ENCODE results near the gene WDFY3.

The WDFY3 gene

DNA sequence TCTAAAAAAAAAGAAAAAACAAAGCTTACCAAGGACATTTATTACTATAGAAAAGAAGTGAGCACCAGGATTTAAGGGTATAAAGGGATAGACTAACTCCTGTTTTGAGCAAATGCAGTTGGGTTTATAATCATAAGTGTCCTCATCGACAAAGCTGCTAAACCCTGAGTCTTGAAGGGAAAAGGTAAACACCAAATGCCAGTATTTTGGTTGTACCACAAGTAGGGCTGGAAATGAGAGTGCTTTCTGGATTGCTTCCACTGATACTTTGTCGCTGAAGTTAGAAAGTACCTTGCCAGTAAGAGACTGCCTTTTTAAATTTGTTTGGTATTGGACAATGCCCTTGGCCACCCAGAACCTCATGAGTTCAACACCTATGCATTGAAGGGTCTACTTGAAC, 53.7 kb downstream of the WDFY3 start:
- no peak for DNase-seq (ENCODE audit: low read depth)

- no peak for DNase-seq (ENCODE audit: low read depth)
Observed at GRCh38 chr4:84908876-84909275, 57.6 kb downstream of the WDFY3 start.

- DNase-seq (ENCODE audit: low read depth): no peak
Observed at GRCh38 chr4:84907145-84907544, 59.3 kb downstream of the WDFY3 start.

DNA sequence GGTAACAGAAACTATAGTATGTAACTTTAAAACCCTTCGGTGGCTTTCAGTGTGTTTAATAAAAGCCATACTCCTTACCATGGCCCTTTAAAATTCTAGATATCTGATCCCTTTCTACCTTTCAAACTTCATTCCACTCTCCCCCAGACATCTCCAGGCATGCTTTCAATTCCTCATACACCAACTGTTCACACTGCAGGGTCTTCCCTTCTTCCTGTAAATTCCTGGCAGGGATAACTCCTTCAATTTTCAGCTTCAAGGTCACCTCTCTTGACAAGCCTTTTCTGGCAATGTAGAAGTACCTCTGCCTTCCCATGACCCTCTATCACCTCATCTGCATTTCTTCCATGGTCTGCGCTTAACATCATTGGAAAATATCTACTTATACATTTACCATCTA, 60.8 kb downstream of the WDFY3 start:
- no peak for DNase-seq (ENCODE audit: low read depth)

DNA sequence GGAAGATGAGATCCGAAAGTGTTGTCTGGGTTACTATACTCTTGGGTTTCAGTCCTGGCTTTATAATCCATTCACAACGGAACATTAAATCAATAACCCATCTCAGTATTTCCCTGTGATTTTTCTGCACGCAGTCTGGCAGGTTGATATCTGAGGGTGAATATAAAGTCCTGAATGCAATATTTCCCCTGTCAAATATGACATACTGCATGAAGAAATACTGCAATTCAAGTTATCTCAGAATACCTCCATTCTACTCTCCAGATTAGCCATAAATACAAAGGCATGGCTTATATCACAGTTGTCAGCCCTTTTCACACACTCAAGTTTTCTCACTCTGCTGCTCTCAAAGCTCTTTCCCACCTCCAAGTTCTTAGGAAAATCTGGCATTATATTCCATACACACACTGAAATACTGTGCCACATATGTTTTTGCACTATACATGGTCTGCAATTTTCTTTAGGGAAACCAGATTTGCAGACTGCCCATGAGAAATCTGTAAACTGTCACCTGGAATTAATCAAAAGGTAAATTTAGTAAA, 64.7 kb downstream of the WDFY3 start:
- no peak for DNase-seq (ENCODE audit: low read depth)

GRCh38 chr4:84901173-84901572, 65.3 kb downstream of the WDFY3 start:
- no peak for DNase-seq (ENCODE audit: low read depth)

DNA sequence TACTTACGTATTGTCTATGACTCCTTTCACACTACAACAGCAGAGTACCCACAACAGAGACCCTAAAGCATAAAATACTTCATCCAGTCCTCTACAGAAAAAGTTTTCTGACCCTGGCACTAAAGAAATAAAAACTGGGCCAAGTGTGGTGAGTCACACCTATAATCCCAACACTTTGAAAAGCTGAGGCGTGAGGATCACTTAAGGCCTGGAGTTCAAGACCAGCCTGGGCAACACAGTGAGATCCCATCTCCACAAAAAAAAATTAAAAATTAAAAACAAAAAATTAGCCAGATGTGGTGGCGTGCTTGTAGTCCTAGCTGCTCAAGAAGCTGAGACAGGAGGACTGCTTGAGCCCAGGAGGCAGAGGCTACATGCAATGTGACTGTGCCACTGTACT, 66.9 kb downstream of the WDFY3 start:
- no peak for DNase-seq (ENCODE audit: low read depth)

- DNase-seq (ENCODE audit: low read depth): no peak
Observed at GRCh38 chr4:84897516-84897915, 69.0 kb downstream of the WDFY3 start.

GRCh38 chr4:84895283-84895682, 71.2 kb downstream of the WDFY3 start:
- no peak for DNase-seq (ENCODE audit: low read depth)

GRCh38 chr4:84894621-84895020, 71.9 kb downstream of the WDFY3 start:
- DNase-seq (ENCODE audit: low read depth): no peak

- no peak for DNase-seq (ENCODE audit: low read depth)
Observed at GRCh38 chr4:84892950-84893349, 73.5 kb downstream of the WDFY3 start.

DNA sequence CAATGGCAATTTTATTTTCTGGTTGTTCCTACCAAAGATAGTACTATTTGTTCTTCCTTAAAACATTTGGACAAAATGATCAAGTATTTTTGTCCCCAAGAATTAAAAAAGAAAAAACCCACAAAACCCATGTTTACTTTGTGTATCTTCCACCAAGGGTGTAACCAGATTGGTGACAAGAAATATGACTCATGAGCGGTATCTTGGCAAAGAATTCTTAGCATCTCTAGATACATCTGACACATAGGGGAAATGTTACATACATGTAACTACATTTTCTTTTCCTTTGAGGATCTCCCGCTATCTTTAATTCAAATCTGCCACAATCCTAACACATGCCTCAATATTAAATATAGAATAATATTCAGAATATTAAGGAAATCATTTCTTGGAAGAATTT, 78.7 kb downstream of the WDFY3 start:
- no peak for DNase-seq (ENCODE audit: low read depth)

DNA sequence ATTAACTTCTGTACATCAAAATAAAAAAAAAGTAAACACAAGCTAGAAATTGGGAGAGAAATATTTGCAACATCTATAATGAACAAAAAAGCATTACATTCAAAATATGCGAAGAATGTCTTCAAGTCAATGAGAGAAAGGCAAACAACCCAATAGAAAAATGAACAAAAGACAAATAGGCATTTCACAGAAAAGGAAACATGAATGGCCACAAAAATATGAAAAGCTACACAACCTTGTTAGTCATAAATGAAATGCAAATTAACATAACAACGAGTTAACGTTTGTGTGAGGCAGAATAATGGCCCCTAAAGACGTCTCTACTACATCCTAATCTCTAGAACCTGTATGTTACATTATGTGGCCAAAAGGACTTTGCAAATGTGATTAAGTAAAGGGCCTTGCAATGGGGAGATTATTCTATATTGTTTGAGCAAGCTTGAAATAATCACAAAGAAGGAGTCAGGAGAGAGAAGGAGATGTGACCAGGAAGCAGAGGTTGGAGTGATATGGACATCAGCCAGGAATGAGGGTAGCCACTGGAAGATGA, 86.8 kb downstream of the WDFY3 start:
- no peak for DNase-seq (ENCODE audit: low read depth)

DNA sequence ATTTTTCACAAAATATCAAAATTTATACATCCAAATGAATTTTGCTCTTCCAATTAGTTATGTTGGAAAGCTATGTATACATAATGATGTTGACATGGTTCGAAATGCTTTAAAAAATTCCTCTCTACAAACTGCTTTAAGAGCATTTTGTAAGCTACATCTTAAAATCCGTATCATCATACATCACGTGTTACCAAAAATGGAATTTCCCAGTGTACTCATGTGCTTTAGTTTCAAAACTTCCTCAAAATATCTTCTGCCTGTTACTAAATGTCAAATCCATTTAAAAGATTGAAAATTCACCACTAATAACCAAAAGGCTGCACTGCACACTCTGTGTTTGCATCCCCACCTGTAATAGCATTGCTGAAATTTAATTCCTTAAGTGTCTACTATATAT, 87.9 kb downstream of the WDFY3 start:
- DNase-seq (ENCODE audit: low read depth): no peak

DNA sequence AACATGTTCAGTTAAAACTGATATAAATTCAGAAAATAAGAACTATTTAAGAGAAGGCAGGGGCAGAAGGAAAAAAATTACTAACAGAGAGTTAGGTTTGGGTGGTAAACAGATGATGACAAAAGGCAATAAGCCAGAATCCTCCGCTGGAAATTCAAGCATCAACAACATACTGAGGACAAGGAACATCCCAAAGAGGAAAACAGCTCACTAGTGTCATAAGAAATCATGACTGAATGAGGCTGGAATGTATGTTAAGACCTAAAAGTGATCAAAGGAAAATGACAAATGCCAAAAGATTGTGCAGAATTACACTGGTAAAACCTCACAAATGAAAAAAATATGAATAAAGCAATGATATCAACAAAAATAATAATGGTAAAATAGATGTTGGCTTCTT, 88.4 kb downstream of the WDFY3 start:
- no peak for DNase-seq (ENCODE audit: low read depth)

DNA sequence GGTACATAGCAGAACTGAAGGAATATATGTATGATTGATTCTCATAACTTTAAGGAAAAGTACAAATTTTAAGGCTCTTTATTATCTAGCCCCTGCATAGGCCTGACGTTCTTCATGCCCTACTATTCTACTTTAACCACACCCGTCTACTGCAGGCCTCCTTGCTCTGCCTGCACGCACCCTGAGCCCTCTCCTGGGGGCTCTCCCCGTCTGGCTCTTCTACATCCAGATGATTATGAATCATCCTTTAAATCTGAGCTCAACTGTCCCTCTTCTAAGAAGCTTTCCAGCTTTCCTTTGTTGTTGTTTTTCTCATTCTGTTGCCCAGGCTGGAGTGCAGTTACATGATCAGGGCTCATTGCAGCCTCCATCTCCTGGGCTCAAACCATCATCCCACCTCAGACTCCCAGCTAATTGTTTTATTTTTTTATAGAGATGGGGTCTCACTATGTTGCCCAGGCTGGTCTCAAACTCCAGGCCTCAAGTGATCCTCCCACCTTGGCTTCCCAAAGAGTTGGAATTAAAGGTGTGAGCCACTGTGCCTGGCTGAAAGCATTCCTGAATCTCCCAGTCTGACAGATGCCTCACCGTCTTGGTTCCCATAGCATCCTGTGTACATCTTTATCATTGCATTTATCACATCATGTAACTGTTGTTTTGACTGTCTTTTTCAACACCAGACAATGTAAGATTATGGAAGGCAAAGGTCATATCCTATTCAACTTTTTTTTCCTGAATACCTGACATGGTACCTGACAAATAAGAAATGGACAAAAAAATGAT, 89.2 kb downstream of the WDFY3 start:
- DNase-seq (ENCODE audit: low read depth): no peak

- DNase-seq (ENCODE audit: low read depth): no peak
Observed at GRCh38 chr4:84875636-84876371, 90.7 kb downstream of the WDFY3 start.

GRCh38 chr4:84874619-84875018, 91.9 kb downstream of the WDFY3 start:
- DNase-seq (ENCODE audit: low read depth): no peak

- no peak for DNase-seq (ENCODE audit: low read depth)
Observed at GRCh38 chr4:84870398-84871163, 95.9 kb downstream of the WDFY3 start.

- no peak for DNase-seq (ENCODE audit: low read depth)
Observed at GRCh38 chr4:84866295-84866694, 100.2 kb downstream of the WDFY3 start.

DNA sequence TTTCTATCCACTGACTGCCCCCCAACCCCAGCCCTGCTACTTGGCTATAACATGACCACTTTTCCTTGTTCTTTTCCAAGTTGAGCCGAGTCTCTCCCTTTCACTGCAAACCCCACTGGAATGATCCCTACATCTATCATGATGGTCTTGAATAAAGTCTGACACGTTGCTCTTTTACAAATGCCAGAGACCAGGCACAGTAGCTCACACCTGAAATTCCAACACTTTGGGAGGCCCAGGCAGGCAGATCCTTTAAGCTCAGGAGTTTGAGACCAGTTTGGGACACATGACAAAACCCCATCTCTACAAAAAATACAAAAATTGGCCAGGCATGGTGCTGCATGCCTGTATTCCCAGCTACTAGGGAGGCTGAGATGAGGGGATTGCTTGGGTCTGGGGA, 100.9 kb downstream of the WDFY3 start:
- DNase-seq (ENCODE audit: low read depth): no peak

DNA sequence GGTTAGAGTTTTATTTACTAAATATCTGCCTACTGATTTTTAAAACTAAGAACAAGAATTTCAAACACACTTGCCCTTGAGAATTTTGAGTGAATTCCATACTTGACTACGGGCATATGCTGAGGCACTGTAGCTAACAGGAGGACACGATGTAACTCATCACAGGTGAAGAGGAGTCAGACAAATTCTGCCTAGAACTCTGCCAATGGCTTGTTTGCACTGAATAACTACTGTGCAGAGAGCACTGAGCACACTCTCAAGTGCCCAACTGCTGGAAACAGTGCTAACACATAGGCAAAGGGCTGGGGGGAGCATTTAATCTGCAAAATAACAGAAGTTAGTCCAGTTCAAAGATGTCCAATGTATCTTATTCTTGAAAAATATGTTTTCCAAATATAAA, 104.4 kb downstream of the WDFY3 start:
- no peak for DNase-seq (ENCODE audit: low read depth)
